Suprapubic skin (tissue), 3 donors: ENCODE measurements around the gene UGT1A6.

Experiments
- POLR2A ChIP-seq, 2 donors: fragments of 450-650 bp; IDR thresholded peaks; one replicate each; pipeline ENCODE4 v1.6.1; 2017; ENCODE audit warnings: antibody characterized with exemption in 2 of 2, mild to moderate bottlenecking in 2 of 2, moderate library complexity in 2 of 2
- TF ChIP-seq, protein P1 (sequence below), 2 donors: fragments of 200-600 bp in 1 of 2; fragments of 450-650 bp in 1 of 2; sonication (generic) in 1 of 2; IDR thresholded peaks; one replicate each; pipeline ENCODE4 v1.5.1; 2016 to 2019; ENCODE audit warnings: antibody characterized with exemption in 2 of 2, mild to moderate bottlenecking in 1 of 2, moderate library complexity in 1 of 2

DNA sequence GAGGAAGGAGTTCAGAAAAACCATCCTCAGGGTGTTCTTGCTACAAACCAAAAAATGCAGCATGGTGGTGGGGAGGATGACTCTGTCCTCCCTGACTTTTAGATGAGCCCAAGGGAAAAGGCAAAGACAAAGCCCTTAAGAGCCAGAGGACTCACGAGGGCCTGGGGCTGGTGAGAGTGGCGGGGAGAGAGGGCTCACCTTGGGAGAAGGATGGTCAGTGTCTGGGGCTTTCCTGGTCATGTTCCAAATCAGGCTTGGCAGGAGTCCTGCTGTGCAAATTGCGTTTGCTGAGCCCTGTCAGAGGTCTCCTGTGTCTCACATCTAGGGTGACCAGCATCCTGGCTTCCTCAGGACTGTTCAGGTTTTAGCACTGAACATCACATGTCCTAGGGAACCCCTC lies 72.1 kb downstream of the UGT1A6 start:
- TF ChIP-seq POLR2A (IDR thresholded peaks at IDR 0.05) = no peak
- TF ChIP-seq, protein P1, sequence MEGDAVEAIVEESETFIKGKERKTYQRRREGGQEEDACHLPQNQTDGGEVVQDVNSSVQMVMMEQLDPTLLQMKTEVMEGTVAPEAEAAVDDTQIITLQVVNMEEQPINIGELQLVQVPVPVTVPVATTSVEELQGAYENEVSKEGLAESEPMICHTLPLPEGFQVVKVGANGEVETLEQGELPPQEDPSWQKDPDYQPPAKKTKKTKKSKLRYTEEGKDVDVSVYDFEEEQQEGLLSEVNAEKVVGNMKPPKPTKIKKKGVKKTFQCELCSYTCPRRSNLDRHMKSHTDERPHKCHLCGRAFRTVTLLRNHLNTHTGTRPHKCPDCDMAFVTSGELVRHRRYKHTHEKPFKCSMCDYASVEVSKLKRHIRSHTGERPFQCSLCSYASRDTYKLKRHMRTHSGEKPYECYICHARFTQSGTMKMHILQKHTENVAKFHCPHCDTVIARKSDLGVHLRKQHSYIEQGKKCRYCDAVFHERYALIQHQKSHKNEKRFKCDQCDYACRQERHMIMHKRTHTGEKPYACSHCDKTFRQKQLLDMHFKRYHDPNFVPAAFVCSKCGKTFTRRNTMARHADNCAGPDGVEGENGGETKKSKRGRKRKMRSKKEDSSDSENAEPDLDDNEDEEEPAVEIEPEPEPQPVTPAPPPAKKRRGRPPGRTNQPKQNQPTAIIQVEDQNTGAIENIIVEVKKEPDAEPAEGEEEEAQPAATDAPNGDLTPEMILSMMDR (IDR thresholded peaks at IDR 0.05) = no peak
